Liver (tissue), 9 donors: Measurements from ENCODE around the gene GPHN. TPM values are rescaled to one million over a fixed set of nuclear protein-coding genes. Genes with fewer than 3 reads are reported as not detected.

Source experiments
- DNase-seq: peaks from one replicate; pipeline ENCODE4 v3.0.0-alpha.2; 2017; ENCODE audit warnings: low spot score
- H3K27ac ChIP-seq, 2 donors: one replicate each; pipeline ENCODE4 v1.7.0; 2013; ENCODE audit warnings: inconsistent platforms in 2 of 2, low read length in 2 of 2, control low read depth in 1 of 2, low read depth in 1 of 2, mild to moderate bottlenecking in 1 of 2
- H3K27me3 ChIP-seq, 4 donors: one replicate each; pipeline versions ENCODE4 v1.6.1 to v1.7.0; 2013; ENCODE audit warnings: low read length in 3 of 4, inconsistent platforms in 1 of 4, mild to moderate bottlenecking in 1 of 4, moderate library complexity in 1 of 4; ENCODE audit not compliant: control insufficient read depth in 4 of 4, insufficient read depth in 4 of 4
- H3K36me3 ChIP-seq, 4 donors: one replicate each; pipeline versions ENCODE4 v1.6.1 to v1.7.0; 2013; ENCODE audit warnings: low read length in 3 of 4, mild to moderate bottlenecking in 3 of 4, low read depth in 1 of 4, moderate library complexity in 1 of 4; ENCODE audit not compliant: control insufficient read depth in 4 of 4, insufficient read depth in 3 of 4
- H3K4me1 ChIP-seq, 4 donors: one replicate each; pipeline versions ENCODE4 v1.6.1 to v1.7.0; 2013; ENCODE audit warnings: low read length in 3 of 4, mild to moderate bottlenecking in 3 of 4, moderate library complexity in 1 of 4; ENCODE audit not compliant: control insufficient read depth in 4 of 4, insufficient read depth in 4 of 4
- H3K4me3 ChIP-seq, 3 donors: one replicate each; pipeline versions ENCODE4 v1.6.1 to v1.7.0; 2013; ENCODE audit warnings: low read length in 3 of 3, control low read depth in 1 of 3, low read depth in 1 of 3, mild to moderate bottlenecking in 1 of 3
- H3K9ac ChIP-seq, 2 donors: one replicate each; pipeline ENCODE4 v1.7.0; 2013; ENCODE audit warnings: low read length in 2 of 2, mild to moderate bottlenecking in 2 of 2, moderate library complexity in 2 of 2, control low read depth in 1 of 2, low read depth in 1 of 2
- H3K9me3 ChIP-seq, 4 donors: one replicate each; pipeline versions ENCODE4 v1.6.1 to v1.7.0; 2013; ENCODE audit warnings: low read length in 3 of 4; ENCODE audit not compliant: control insufficient read depth in 4 of 4
- ATF3 ChIP-seq: IDR thresholded peaks from 2 replicates; pipeline ENCODE4 v1.6.1; 2016; ENCODE audit warnings: antibody characterized with exemption
- CTCF ChIP-seq: fragments of 150-350 bp; IDR thresholded peaks from 2 replicates; pipeline ENCODE4 v1.5.1; 2017; ENCODE audit warnings: improper control_type of control experiment, low read depth, low read length; ENCODE audit not compliant: missing input control
- EGR1 ChIP-seq, 2 donors: IDR thresholded peaks; 2 replicates each; pipeline ENCODE4 v1.6.1; 2016 to 2018; ENCODE audit warnings: antibody characterized with exemption in 2 of 2, low read depth in 2 of 2
- FOXA1 ChIP-seq: IDR thresholded peaks from 2 replicates; pipeline ENCODE4 v1.6.1; 2016; ENCODE audit warnings: antibody characterized with exemption
- HNF4G ChIP-seq: IDR thresholded peaks from 2 replicates; pipeline ENCODE4 v1.6.1; 2016; ENCODE audit warnings: antibody characterized with exemption
- JUND ChIP-seq, 2 donors: IDR thresholded peaks; 2 replicates each; pipeline ENCODE4 v1.6.1; 2016; ENCODE audit warnings: antibody characterized with exemption in 2 of 2
- RAD21 ChIP-seq, 2 donors: IDR thresholded peaks; 2 replicates each; pipeline ENCODE4 v1.6.1; 2016; ENCODE audit warnings: antibody characterized with exemption in 2 of 2, mild to moderate bottlenecking in 2 of 2
- REST ChIP-seq: IDR thresholded peaks from 2 replicates; pipeline ENCODE4 v1.6.1; 2016; ENCODE audit warnings: antibody characterized with exemption, mild to moderate bottlenecking
- RXRA ChIP-seq, 2 donors: IDR thresholded peaks; 2 replicates each; pipeline ENCODE4 v1.6.1; 2017 to 2018; ENCODE audit warnings: antibody characterized with exemption in 2 of 2, mild to moderate bottlenecking in 1 of 2
- SP1 ChIP-seq: IDR thresholded peaks from 2 replicates; pipeline ENCODE4 v1.6.1; 2018; ENCODE audit warnings: antibody characterized with exemption, mild to moderate bottlenecking
- TAF1 ChIP-seq: conservative IDR thresholded peaks from 2 replicates; pipeline ENCODE4 v1.6.1; 2016; ENCODE audit warnings: antibody characterized with exemption, mild to moderate bottlenecking
- YY1 ChIP-seq: IDR thresholded peaks from 2 replicates; pipeline ENCODE4 v1.6.1; 2016; ENCODE audit warnings: antibody characterized with exemption, mild to moderate bottlenecking
- ZBTB33 ChIP-seq: IDR thresholded peaks from 2 replicates; pipeline ENCODE4 v1.6.1; 2016; ENCODE audit warnings: antibody characterized with exemption
- WGBS: extraction: QIAGEN DNeasy Blood & Tissue Kit; methylation state at CpG from one replicate; pipeline ENCODE4 v1.1.7; 2013; 5-methylcytosine and 5-hydroxymethylcytosine counted together
- polyA plus RNA-seq, 2 donors: library from polyadenylated mRNA; stranded (reverse) in 1 of 2; unstranded in 1 of 2; fragments of 200-250 nt in 1 of 2; fragments of >200 nt in 1 of 2; fragmentation: Nextera tagmentation in 1 of 2; extraction: Ambion mirVana in 1 of 2; gene quantifications; one replicate each; pipeline versions ENCODE4 v1.2.1 to v1.2.3, GENCODE V29; 2013 to 2015
- total RNA-seq, 2 donors: library from RNA; depleted of rRNA; stranded (reverse); fragments of >200 nt; gene quantifications; one replicate each; pipeline ENCODE4 v1.2.3, GENCODE V29; 2014
- donor health status: healthy.
- donor health status: healthy.
- donor health status: healthy.
- donor health status: healthy.
- donor health status: healthy.

Gene GPHN
- total and polyA plus RNA-seq, 4 donors = 18.4 to 76.4 (median 47.4) TPM

- H3K4me1 ChIP-seq = no peaks in the 10 kb centered on the region
- no peak overlapping the region for H3K4me3 ChIP-seq
- H3K36me3 ChIP-seq = peaks cover 1 to 10% (median 4%) of the 10 kb centered on the region in 4 donors
- TF ChIP-seq FOXA1 = no peak
- peak; percentile 63 to 66 for TF ChIP-seq RAD21 (IDR thresholded peaks at IDR 0.05)
- TF ChIP-seq CTCF = peak; percentile 19
- TF ChIP-seq RXRA (IDR thresholded peaks at IDR 0.05) = no peak
- TF ChIP-seq ZBTB33 = no peak
- no peaks in the 10 kb centered on the region for H3K9me3 ChIP-seq
- no peak overlapping the region for H3K27ac ChIP-seq
- no peak overlapping the region for H3K9ac ChIP-seq
- no peak for DNase-seq
- H3K27me3 ChIP-seq = no peaks in the 10 kb centered on the region
Measured at GRCh38 chr14:67137744-67138371, 629.9 kb downstream of the GPHN start.

- Histone ChIP-seq H3K4me1 (no peaks in the 10 kb centered on the region), H3K4me3 (no peak overlapping the region), H3K27me3 (no peaks in the 10 kb centered on the region), H3K9ac (no peak overlapping the region), H3K27ac (no peak overlapping the region), H3K9me3 (no peaks in the 10 kb centered on the region), H3K36me3 (peaks cover 6 to 26% (median 12%) of the 10 kb centered on the region in 4 donors)
- WGBS = 96% methylated on average over 2 of the region's 2 CpGs
- TF ChIP-seq JUND (IDR thresholded peaks at IDR 0.05) (no peak), EGR1 (IDR thresholded peaks at IDR 0.05; ENCODE audit: low read depth in 2 of 2) (no peak), SP1 (no peak), FOXA1 (no peak), YY1 (no peak), TAF1 (no peak), REST (no peak), ZBTB33 (no peak), RXRA (IDR thresholded peaks at IDR 0.05) (no peak), RAD21 (IDR thresholded peaks at IDR 0.05) (no peak), HNF4G (no peak), ATF3 (no peak)
- no peak for DNase-seq
Measured at GRCh38 chr14:67140556-67140955, 632.6 kb downstream of the GPHN start.
